ENCODE data around the gene FMN1.

The FMN1 gene

GRCh38 chr15:32933236-32933635 is 261.3 kb downstream of the FMN1 start:
- no peak for DNase-seq (ENCODE audit: low read depth in 2 of 2)

- DNase-seq (ENCODE audit: low read depth in 2 of 2), result no peak
Measured at GRCh38 chr15:32928876-32929275, 265.6 kb downstream of the FMN1 start.

GRCh38 chr15:32927124-32927523 is 267.4 kb downstream of the FMN1 start:
- no peak for DNase-seq (ENCODE audit: low read depth in 2 of 2)

- DNase-seq (ENCODE audit: low read depth in 2 of 2), result no peak
Measured at GRCh38 chr15:32923176-32923575, 271.3 kb downstream of the FMN1 start.

- no peak for DNase-seq (ENCODE audit: low read depth in 2 of 2)
Measured at GRCh38 chr15:32922541-32922940, 272.0 kb downstream of the FMN1 start.

- DNase-seq (ENCODE audit: low read depth in 2 of 2), result no peak
Measured at GRCh38 chr15:32919749-32920414, 274.6 kb downstream of the FMN1 start.

GRCh38 chr15:32918547-32918946 is 276.0 kb downstream of the FMN1 start:
- DNase-seq (ENCODE audit: low read depth in 2 of 2), result no peak

- no peak for DNase-seq (ENCODE audit: low read depth in 2 of 2)
Measured at GRCh38 chr15:32910839-32911238, 283.7 kb downstream of the FMN1 start.

- DNase-seq (ENCODE audit: low read depth in 2 of 2), result no peak
Measured at GRCh38 chr15:32909431-32909830, 285.1 kb downstream of the FMN1 start.

GRCh38 chr15:32908872-32909271 is 285.6 kb downstream of the FMN1 start:
- no peak for DNase-seq (ENCODE audit: low read depth in 2 of 2)

- DNase-seq (ENCODE audit: low read depth in 2 of 2), result no peak
Measured at GRCh38 chr15:32908135-32908801, 286.2 kb downstream of the FMN1 start.

GRCh38 chr15:32905481-32905880 is 289.0 kb downstream of the FMN1 start:
- no peak for DNase-seq (ENCODE audit: low read depth in 2 of 2)

- no peak for DNase-seq (ENCODE audit: low read depth in 2 of 2)
Measured at GRCh38 chr15:32904448-32904847, 290.1 kb downstream of the FMN1 start.

GRCh38 chr15:32903591-32904290 is 290.8 kb downstream of the FMN1 start:
- DNase-seq (ENCODE audit: low read depth in 2 of 2), result no peak

GRCh38 chr15:32901995-32902394 is 292.5 kb downstream of the FMN1 start:
- DNase-seq (ENCODE audit: low read depth in 2 of 2), result no peak

GRCh38 chr15:32901192-32901591 is 293.3 kb downstream of the FMN1 start:
- DNase-seq (ENCODE audit: low read depth in 2 of 2), result no peak

GRCh38 chr15:32899126-32899596 is 295.4 kb downstream of the FMN1 start:
- DNase-seq (ENCODE audit: low read depth in 2 of 2), result no peak

- no peak for DNase-seq (ENCODE audit: low read depth in 2 of 2)
Measured at GRCh38 chr15:32898414-32898813, 296.1 kb downstream of the FMN1 start.

- DNase-seq (ENCODE audit: low read depth in 2 of 2), result no peak
Measured at GRCh38 chr15:32893421-32893820, 301.1 kb downstream of the FMN1 start.

- DNase-seq (ENCODE audit: low read depth in 2 of 2), result no peak
Measured at GRCh38 chr15:32889214-32889613, 305.3 kb downstream of the FMN1 start.

- DNase-seq (ENCODE audit: low read depth in 2 of 2), result no peak
Measured at GRCh38 chr15:32888221-32888761, 306.2 kb downstream of the FMN1 start.

GRCh38 chr15:32887090-32887489 is 307.4 kb downstream of the FMN1 start:
- no peak for DNase-seq (ENCODE audit: low read depth in 2 of 2)

- no peak for DNase-seq (ENCODE audit: low read depth in 2 of 2)
Measured at GRCh38 chr15:32886459-32886858, 308.1 kb downstream of the FMN1 start.
